NCI-H2029 (cell line): ENCODE measurements around the gene ENTREP1.

Experiments
- DNase-seq: peaks from one replicate; lab custom pipeline; 2025; lab: John Stamatoyannopoulos, UW

Gene ENTREP1

DNA sequence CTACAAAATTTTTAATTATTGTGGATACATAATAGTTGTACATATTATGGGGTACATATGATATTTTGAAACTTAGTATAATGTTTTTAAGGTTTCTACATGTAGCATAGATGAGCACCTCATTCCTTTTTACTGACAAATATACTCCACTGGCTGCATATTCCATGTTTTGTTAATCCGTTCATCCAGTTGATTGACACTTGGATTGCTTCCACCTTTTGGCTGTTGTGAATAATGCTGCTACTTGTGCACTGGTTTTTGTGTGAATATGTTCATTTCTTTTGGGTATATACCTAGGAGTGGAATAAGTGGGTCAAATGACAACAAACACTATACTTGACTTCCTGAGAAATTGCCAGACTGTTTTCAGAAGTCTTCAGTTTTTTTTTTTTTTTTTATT, 2.8 kb upstream of the ENTREP1 start:
- DNase-seq, result no peak

DNA sequence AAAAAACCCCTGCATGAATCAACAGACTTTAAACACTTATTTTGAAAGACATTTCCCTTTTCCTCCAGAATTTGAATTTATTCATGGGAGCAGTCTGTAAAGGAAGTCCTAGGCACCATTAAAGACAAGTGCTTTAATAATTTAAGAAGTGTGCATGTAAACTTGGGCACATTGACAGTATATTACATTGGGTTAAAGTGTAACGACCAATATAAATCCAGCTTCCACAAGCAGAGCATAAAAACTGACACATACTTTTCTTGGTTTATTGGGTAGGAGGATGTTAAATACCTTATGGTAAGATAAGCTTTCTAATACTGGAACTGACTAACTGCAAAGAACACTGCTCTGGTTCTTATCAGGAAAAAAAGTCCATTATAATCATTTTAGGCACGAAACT, 1.2 kb upstream of the ENTREP1 start:
- no peak for DNase-seq

DNA sequence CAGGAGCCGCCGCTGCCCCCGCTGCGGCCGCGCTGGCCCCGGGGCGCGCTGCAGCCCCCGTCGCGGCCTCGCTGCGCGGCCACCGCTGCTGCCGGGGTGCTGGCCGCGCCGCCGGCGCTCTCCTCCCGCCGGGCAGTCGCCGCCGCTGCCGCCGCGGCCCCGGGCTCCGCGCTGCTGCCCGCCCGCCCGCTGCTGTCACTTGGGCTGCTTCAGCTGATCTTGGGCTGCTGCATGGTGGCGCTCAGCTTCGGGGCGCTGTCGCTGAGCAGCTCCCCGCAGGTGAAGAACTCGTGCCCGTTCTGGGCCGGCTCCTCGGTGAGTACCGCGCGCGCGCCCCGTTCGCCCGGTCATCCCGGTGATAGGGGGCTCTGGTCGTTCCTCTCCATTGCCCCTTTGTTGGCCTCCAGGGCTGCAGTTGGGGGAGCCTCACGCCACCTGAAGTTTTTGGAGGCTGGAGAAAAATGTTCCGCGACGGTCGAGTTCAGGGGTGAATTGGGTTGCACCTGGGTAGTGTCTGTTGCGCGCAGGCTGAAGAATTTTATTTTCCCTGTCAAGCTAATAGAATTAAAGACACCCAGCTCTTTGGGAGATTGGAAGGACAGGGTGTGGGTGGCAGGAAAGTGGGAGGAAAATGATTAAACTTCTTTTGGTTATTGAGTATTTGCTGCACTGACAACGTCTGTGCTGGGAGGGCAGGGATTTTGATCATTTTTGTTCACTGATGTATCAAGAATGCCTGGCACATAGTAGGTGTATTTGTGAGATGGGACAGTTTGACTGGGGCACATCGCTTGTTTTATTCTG, 596 bp downstream of the ENTREP1 start:
- peak; percentile 27 for DNase-seq

DNA sequence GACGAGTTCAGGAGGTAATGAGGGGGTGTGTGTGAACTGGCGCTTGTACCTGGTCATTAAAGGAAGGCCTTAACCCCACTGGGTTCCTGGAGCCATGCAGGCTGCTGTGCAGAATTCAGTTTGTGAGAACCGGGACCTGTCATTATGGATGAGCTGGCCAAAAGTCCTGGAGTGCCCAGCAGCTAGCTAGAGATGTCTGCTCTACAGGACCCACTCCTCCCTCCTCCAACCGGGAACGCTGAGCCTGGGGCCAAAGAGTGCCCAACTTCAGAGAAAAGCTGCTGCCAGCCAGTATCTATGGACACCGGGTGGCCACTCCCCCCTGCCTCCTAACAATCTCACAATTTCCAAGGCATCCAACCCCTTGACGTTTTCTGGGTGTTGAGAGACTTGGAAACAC, 1.2 kb downstream of the ENTREP1 start:
- no peak for DNase-seq

DNA sequence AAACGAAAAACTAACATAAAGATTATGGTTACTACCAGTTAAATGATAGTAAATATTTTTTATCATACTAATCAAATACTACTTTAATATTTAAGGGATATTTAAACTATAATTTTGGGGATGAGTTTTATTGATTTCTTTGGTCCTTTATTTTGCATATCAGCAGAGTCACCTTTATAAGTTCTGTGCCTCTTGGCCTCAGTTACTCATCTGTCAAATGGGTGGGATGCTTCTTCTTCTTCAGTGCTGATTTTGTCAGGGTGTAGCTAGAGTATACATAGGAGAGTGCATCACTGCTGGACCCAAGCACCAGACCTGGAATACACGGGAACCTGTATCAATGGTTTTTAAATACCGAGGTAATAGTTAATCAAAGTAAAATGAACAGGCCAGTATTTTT, 5.6 kb downstream of the ENTREP1 start:
- DNase-seq, result no peak

DNA sequence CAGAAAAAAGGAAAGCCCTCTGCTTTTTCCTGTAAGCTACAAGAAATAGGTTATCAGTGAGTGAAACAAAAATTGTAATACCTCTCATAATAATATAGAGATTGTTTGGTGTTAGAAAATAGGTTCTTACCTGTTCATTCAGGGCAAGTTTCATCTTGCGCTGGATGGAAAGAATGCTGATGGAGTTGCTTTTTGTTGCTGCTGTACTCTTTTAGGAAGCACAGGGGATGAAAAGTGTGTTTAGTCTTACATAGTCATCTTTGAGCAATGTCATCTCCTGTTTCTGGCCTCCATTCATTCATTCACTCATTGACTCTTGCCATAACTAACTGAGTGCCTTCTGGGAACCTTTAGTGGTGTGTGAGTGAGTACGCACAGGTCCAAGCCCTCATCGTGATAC, 6.4 kb downstream of the ENTREP1 start:
- DNase-seq, result no peak

DNA sequence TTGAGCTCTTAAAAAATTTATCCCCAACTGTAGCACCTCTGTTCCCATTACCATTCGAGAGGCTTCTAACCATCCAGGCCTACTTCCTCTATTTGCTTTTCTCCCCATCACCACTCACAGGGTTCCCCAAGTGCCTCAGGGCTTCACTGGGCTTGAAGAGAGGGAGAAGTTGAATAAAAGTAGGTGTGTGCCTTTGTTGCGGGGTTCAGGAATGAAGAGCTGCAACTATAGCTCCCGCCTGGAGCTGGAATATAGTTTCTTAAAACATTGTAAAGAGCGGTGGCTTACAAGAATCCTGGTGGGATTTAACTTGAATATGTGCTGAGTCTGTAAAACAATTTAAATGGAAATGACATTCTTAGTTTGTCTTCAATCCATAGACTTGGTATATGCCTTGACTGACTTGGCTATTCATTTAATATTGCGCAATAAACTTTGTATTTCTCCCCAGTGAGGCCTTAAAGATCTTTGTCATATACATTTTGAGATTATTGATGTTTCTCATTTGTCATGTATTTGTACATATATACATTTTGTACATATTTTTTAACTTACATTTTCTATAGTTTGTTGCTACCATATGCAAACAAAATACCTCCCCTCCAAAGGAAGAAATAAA, 7.2 kb downstream of the ENTREP1 start:
- DNase-seq, result no peak

DNA sequence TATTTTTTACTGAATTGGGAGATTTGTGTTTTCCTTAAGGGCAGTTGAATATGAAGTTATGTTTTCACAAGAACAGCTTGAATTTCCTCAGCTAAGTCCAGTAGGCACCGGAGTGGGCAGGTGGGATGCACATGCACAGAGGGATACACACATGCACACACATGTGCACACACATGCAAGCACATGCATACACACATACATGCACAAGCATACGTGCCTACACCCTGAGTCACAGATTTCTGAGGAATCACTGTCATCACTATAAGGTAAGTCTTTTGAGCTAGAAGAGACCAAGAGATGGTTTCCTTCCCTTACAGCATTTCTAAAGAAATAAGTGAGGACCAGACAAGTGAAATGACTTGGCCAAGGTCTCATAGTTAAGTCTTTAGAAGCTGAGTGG, 8.7 kb downstream of the ENTREP1 start:
- no peak for DNase-seq

DNA sequence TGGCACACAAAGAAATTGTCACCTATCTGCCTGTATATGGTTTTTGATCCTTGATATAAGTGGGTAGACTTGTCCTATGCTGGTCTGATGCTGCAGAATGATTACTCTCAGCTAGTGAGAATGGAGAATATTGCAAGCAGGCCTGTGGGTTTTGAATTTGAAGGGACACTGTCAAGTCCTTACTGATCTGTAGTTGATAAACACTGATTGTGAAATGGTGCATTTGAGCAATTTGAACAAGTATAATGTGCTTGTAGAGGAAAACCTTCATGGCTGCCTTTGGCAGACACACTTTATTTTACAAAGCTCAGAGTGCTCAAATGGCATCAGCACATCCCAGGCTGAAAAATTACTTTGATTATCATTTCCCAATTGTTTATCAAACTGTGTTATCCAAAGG, 9.3 kb downstream of the ENTREP1 start:
- no peak for DNase-seq

DNA sequence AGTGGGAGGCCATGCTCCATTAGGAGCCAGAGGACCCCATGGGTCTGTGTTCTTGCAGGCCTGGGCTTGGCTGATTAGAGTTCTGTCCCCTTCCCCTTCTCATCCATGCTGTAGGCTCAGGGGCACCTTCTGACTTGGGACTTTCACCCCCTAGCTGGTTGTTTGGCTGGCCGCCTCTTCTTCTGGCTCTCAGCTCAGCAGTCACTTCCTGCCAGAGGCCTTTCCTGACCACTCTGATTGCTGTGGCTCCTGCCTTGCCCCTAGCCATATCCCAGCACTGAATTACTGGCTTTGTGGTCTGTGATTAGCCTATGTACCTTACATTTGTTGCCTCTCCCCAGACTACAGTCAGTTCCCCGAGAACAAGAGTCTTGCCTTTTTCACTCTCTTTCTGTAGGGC, 14.6 kb downstream of the ENTREP1 start:
- DNase-seq, result no peak

DNA sequence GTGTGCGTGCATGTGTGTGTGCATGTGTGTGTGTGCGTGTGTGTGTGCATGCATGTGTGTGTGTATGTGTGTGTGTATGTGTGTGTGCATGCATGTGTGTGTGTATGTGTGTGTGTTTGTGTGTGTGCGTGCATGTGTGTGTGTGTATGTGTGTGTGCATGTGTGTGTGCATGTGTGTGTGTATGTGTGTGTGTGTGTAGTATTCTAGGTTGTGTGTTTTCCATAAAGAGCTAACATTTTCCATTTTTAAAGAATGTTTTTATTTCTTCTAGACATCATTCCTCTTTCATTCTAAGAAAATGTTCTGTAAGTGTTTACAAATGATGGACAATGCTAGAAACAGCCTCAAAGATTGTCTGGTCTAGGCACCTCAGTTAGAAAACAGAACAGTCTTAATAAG, 15.6 kb downstream of the ENTREP1 start:
- no peak for DNase-seq

DNA sequence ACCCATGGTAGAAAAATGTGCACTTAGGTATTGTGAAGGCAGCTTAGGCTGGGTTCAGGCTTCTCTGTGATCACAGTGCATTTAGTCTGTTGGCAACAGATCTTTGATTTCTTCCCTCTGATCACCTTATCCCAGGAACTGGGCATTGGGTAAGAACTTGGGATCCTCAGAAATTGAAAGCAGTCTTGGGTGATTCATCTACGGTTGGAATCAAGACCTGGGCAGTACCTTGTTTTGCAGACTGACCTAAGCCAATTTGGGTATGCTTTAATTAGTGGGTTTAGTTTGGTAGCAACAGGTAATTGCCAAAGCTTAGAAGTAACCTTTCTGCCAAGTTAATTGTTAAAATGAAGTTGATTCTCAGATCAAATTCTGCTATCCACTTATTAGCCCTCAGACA, 17.8 kb downstream of the ENTREP1 start:
- DNase-seq, result no peak

DNA sequence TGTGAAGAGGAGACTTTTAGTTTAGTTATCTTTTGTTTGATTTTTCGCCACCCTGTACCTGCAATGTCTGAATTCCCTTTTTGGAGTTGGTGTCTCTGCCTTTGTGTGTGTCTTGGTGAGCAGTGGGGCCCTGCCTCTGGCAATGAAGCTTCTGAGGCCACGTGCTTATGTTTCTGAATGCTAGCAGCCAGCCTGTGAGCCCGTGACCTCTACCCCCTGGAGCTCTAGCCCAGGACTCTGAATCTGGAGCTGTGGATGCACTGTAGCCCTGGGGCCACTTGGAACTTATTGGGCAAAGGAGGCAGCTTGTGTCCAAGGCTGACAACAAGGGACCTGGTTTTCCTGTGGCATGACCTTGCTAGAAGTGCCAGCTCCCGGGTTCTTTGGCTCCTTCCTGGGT, 19.4 kb downstream of the ENTREP1 start:
- DNase-seq, result no peak

DNA sequence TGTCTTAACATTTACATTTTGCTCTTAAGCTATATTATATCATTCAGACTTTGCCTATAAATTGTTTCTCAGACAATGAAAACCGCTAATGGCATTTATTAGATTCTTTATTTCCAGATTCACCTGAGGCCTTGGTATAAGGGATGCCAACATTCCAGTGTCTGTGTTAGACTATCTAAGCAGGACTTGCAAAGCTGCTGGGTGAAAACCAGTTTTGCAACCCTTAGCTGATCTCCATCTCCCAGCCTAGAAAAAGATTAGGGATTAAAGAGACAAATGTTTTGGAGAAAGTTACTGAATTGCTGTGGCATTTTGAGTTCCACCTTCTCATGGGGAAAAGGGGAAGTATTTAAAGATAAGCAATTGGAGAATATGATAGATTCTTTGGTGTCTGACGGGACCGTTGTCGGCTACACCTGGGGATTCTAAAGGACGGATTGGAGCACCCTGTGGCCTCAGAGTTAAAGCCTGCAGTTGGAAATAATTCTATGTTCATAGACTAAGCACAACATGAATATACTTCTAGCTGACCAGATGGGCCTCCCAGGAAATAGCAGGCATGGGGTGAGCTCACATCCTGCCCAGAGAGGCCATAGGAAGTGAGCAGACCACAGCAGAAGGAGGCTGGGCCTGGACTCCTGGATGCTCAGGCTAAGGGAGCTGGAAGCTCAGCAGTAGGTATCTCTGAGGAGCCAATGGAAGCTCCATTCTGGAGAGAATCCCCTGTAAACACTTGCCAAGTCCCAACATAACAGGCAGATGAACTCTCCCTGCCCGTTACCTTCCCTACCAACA, 21.8 kb downstream of the ENTREP1 start:
- DNase-seq, result no peak

DNA sequence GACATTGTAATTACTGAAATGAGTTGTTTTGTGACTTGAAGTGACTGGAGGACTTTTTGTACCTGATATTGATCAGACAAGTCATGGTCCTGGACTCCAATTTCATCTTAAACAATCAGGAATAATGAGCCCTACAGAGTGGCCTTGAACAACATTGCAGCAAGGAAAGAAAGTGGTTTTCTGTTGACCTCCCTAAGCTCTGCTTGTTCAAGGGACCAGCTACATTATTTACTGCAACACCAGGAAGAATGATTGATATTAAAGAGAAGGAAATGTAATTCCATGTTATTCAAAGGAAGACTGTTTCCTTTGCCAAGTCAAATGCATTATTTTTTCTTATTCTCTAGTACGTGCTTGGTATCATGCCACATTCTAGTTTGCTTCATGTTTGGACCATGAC, 22.6 kb downstream of the ENTREP1 start:
- DNase-seq, result no peak

DNA sequence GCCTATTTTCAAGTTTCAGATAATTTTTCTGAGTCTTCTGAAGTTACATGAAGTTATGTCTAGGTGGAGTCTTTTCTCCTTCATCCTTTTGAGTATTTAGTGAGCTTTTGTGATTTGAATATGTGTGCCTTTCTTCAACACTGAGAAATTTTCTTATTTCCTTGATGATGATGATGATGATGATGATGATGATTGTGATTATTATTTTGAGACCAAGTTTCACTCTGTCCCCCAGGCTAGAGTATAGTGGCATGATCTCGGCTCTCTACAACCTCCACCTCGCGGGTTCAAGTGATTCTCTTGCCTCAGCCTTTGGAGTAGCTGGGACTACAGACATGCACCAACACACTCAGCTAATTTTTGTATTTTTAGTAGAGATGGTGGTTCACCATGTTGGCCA, 26.2 kb downstream of the ENTREP1 start:
- no peak for DNase-seq

DNA sequence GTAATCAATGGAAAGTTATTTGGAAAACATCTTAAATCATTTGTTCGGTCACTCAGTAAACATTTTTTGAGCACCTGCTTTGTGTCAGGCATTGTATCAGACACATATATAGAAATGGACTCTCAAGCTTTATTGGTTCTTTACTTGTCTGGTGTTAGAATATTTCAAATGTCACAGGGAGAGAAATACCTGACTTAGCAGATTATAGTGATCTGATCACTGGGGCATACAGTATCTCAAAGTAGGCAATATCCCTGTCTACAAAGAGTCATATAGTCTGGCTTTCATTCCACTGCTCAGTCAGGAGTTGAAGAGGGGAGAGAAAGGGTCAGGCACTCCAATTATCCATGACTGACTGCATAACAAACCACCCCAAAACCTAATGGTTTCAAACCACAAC, 30.2 kb downstream of the ENTREP1 start:
- DNase-seq, result no peak

DNA sequence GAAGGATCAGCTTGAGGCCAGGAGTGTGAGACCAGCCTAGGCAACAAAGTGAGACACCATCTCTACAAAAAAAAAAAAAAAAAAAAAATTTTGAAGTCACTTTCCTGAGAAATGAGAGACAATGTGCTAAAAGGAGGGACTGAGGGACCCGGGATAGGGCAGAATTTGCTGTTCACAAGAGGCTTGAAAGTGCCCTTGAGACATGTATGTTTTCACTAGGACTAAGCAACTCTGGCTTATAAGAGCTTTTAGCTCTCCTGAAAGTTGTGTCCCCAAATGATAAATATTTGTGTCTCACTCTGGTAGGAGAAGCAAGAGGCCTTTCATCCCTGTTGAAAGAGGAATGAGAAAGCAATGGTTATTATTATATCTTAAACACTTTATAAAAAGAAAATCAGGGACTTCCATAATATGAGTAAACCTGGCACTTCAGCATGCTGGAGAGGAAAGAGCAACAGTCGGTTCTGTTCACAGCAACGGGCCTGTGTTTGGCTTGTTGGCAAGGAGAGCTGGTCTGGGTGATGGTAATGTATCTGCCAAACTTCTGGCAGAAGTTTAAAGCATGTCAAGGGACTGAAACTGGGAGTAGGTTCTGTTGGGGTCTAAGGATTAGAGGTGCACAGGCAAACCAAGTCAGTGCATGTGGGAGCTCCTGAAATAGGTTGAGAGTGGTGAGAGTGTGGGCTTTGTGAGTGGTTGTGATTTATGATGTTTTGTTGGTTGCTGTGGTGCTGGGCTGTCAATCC, 32.2 kb downstream of the ENTREP1 start:
- no peak for DNase-seq

DNA sequence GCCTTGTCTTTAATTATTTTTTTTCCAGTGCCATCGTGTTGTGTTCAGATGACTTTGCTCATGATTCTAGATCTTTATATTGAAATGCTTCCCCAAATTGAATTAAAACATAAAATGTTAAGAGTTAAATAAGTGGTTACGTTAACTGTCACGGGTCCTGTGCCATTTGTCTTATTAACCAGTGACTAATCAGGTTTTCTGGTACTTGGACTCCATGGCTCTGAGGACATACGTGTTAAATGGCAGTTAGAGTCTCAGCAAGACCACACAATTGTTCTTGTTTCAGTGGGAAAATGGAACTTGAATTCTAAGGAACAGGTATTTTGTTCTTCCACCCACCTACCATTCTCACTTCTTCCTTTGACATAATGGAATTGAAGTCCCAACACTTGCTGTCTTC, 32.8 kb downstream of the ENTREP1 start:
- no peak for DNase-seq

DNA sequence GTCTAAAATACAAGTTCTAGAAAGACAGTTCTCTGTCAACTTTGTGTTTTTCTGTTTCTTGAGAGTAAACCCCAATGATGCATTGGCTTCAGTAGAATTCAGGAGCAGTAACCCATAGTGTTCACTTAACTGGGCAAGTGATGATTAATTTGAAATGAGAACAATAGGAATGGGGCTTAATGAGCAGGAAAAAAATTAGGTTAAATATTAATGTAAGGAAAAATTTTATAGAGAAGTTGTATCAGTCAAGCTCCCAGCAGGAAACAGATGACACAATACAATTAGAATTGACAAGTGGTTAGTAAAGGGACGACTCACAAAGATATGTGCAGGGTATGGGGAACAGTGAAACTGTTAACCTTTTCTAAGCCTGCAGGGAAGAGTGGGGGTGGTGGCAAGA, 38.2 kb downstream of the ENTREP1 start:
- no peak for DNase-seq

DNA sequence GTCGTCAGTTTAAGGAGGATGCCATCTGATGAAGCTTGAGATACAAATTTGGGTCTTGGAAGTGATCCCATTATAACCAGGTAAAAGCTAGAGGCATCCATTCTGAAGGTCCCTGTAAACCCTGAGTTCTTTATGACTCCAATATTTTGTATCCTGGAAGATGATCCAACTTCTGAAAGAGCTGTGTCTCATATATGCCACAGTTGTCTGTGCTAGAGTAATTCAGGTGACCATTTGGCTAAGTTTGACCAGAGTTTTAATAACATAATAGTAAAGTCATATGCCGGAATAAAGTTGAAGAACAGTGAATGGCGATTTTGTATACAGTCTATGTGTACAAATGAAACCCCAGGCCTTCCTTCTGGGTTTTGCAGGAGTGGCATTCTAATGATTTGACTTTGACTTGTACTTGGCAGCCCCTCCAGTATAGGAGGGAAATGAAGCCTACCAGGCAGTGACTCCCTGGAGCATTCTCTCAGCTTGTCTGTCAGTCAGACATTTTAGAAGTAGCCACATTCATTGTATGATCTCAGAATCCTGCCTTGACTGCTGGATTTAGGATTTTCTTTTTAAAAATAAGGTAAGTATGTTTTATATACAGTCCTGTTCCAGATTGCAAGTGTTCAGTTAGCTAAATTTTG, 39.6 kb downstream of the ENTREP1 start:
- DNase-seq, result no peak

DNA sequence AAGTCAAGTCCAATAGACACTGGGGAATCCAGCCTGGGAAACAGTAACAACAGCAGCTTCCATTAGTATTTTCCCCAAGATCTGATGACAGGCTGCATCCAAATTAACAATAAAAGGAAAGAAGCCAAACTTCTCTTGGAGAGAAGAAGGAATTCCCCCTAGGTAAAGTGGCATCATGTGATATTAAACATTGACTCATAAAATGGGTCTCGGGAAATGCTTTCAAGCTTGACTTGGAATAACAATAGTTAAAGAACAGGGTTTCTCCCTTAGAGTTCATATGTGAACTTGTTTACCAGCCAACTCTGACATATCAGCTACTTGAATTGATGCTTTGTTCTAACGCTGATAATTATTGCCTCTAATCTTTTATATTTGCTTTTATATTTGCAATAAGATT, 45.4 kb downstream of the ENTREP1 start:
- no peak for DNase-seq
